GM18505 (cell line): ENCODE measurements around the gene FKBP2.

Experiments used
- ATAC-seq: cut with Tn5 transposase; IDR thresholded peaks from one replicate; pipeline ENCODE4 v1.9.1; 2021; ENCODE audit not compliant: unreplicated experiment
- POLR2A ChIP-seq: IDR thresholded peaks from 4 replicates; pipeline ENCODE4 v1.6.1; 2011; ENCODE audit warnings: borderline replicate concordance; ENCODE audit not compliant: insufficient read depth, insufficient read length; ENCODE audit errors: extremely low read depth

The FKBP2 gene

DNA sequence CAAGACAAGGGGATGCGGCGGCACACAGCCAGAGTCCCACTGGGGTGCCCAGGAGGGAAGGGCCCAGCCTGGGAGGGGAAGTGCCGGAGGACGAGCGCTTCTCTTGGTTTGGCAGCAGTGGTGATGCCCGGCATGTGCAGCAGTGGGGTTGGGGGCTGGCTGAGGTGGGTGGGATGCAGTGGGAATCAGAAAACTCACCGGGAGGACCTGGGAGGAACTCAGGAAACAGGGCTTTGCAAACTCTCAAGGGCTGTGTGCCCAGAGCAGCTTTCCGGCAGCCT lies 31.4 kb upstream of the FKBP2 start:
- TF ChIP-seq POLR2A: no peak
- ATAC-seq: no peak

DNA sequence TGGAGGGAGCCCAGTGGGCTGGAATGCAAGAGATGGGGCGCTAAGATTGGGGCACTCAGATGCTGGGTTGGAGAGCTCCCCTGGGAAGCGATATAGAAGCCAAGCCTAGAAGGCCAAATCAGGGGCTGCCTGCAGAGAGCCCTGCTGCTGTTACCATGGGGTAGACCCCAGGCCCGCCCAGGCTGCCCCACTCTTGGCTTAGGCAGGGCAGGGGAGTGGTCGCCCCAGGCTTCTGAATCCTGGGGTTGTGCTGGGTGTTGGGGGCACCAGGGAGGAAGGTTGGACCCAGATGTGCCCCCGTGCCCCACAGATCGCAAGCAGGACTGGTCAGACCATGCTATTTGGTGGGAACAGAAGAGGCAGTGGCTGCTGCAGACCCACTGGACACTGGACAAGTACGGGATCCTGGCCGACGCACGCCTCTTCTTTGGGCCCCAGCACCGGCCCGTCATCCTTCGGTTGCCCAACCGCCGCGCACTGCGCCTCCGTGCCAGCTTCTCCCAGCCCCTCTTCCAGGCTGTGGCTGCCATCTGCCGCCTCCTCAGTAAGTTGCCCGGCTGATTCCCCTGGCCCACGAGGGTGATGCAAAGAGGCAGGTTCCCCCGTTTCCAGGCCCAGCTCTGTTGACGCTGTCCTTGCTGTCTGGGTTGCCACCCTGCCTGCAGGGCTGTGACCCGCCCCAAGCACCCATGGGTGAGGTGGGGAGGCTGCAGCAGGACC lies 30.4 kb upstream of the FKBP2 start:
- peak; percentile 20 for TF ChIP-seq POLR2A
- ATAC-seq: no peak

DNA sequence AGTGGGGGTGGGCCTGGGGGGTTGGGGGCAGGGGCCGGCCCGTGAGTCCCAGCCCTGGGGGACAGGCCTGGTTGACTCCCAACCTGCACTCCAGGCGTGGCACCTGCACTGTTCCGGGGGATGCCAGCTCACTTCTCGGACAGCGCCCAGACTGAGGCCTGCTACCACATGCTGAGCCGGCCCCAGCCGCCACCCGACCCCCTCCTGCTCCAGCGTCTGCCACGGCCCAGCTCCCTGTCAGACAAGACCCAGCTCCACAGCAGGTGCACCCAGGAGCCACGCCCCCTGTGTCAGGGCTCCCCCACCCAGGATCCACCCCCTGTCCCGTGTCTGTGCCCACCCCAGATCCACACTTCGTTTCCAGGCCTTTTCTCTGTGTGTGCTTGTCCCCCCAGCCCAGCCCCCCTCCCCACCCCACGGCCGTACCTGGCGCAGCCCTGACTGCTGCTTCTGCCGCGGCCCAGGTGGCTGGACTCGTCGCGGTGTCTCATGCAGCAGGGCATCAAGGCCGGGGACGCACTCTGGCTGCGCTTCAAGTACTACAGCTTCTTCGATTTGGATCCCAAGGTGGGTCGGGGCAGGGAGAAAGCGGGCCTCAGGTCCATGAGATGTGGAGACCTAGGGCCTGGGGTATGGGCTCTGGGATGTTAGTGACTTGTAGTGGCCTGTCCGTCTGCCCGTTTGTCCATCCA lies 29.6 kb upstream of the FKBP2 start:
- no peak for ATAC-seq

DNA sequence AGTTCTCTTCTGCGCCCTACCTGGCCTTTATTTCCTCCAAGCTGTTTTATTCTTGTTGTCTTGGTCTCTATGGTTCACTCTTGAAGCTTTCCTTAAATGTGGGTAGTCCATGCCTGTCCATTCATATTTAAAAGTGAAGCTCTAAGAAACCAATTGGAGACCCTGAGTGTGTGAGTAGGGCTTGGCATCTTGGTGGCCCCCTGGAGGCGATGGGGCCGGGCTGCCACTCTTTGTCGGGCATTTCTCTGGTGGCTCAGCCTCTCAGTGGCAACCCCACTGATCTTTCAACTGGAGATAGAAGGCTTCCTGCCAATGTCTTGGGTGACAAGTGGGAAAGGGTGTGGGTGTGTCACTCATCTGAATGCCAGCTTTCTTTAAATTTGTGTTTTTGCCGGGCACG lies 24.0 kb upstream of the FKBP2 start:
- TF ChIP-seq POLR2A: no peak
- no peak for ATAC-seq

More for the DNA sequence above, 29.6 kb upstream of the FKBP2 start:
- TF ChIP-seq POLR2A: no peak

DNA sequence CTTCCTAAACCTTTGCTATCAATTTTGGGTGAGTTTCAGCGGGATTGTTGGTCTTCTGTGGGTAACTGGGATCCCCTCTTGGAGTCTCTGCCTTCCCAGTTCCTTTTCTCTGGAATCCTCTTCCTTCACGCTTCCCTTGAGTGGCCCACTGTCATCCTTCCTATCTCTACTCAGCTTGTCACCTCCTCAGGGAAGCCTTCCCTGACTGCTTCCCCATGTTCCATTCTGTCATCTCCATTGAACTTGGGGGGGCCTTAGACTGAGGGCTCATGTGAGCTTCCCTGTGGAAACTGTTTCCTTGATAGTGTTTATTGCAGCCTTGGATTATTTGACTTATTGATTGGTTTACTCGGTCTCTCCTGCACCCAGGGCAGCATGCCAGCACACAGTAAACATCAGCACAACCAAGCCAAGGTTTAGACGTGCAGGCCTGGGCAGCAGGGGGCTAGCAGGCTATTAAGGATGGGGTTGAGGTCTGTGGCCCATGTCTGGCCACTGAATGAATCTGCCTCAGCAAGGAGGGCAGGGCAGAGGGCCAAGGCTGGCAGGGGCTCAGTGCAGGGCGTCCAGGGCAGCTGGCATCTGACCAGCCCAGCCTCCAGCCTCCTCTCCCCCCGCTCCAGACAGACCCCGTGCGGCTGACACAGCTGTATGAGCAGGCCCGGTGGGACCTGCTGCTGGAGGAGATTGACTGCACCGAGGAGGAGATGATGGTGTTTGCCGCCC lies 22.1 kb upstream of the FKBP2 start:
- ATAC-seq: no peak
- TF ChIP-seq POLR2A: no peak

DNA sequence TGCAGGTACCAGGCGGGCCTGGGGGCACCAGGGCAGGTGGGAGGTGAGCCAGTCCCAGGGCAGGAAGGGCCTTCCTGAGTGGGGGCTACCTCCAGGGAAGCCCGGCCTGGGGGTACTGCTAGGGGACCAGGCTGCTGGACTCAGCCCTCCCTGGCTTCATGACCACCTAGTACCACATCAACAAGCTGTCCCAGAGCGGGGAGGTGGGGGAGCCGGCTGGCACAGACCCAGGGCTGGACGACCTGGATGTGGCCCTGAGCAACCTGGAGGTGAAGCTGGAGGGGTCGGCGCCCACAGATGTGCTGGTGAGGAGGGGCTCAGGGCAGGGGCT lies 21.6 kb upstream of the FKBP2 start:
- no peak for TF ChIP-seq POLR2A
- ATAC-seq: no peak

DNA sequence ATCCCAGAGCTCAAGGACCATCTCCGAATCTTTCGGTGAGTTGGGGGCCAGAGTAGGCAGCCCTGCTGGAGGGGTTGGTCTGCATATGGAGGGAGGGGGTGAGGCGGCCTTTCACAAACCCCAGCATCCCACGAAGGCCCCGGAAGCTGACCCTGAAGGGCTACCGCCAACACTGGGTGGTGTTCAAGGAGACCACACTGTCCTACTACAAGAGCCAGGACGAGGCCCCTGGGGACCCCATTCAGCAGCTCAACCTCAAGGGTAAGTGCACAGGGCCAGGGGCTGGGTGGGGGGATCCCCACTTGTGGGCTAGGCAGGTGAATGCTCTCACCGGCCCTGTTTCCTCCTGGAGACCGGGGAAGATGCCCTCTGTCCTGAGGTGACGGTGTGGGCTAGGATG lies 21.1 kb upstream of the FKBP2 start:
- no peak for TF ChIP-seq POLR2A
- ATAC-seq: no peak

DNA sequence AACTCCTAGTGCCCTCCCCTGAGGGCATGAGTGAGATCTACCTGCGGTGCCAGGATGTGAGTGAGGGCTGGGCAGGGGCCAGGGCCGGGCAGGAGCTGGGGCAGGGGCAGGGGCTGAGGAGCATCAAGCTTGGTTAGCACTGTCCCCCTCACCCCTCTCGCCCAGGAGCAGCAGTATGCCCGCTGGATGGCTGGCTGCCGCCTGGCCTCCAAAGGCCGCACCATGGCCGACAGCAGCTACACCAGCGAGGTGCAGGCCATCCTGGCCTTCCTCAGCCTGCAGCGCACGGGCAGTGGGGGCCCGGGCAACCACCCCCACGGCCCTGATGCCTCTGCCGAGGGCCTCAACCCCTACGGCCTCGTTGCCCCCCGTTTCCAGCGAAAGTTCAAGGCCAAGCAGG lies 20.6 kb upstream of the FKBP2 start:
- ATAC-seq: no peak
- no peak for TF ChIP-seq POLR2A

DNA sequence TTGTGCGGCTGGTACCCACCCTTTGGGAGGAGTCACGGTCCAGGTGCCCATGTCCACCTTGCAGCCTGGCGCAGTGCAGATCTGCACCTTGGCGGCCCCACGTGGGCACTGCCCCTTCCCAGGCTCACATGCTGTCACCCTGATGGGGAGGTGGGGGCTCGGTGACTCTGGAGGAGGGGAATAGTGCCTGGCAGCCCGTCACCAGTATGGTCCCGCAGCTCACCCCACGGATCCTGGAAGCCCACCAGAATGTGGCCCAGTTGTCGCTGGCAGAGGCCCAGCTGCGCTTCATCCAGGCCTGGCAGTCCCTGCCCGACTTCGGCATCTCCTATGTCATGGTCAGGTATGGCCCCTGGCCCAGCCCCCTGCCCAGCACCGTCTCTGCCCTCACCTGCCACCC lies 20.1 kb upstream of the FKBP2 start:
- ATAC-seq: no peak
- no peak for TF ChIP-seq POLR2A

DNA sequence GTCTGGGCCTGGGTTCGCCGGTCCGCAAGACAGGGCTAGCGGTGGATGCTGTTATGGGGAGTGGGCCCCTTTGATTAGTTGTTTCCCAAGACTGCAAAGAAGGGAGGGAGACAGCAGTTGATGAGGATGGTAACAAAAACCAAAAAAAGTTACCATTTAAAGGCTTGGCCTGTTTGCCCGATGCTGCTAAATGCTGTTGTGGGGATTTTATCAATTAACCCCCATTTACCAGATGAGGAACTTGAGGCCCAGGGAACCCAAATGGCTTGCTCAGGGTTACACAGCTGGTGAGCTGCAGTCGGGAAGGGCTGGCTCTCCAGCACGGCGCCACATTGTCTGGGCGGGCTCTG lies 18.3 kb upstream of the FKBP2 start:
- TF ChIP-seq POLR2A: no peak
- ATAC-seq: no peak

DNA sequence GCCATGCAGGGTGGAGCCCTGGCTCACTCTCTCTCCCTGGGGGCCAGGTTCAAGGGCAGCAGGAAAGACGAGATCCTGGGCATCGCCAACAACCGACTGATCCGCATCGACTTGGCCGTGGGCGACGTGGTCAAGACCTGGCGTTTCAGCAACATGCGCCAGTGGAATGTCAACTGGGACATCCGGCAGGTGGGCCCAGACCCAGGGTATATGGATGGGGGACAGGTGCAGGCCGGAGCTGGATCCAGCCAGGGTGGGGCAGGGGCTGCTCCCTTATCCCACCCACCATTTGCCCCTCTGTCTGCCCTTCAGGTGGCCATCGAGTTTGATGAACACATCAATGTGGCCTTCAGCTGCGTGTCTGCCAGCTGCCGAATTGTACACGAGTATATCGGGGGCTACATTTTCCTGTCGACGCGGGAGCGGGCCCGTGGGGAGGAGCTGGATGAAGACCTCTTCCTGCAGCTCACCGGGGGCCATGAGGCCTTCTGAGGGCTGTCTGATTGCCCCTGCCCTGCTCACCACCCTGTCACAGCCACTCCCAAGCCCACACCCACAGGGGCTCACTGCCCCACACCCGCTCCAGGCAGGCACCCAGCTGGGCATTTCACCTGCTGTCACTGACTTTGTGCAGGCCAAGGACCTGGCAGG lies 17.8 kb upstream of the FKBP2 start:
- no peak for TF ChIP-seq POLR2A
- ATAC-seq: no peak

DNA sequence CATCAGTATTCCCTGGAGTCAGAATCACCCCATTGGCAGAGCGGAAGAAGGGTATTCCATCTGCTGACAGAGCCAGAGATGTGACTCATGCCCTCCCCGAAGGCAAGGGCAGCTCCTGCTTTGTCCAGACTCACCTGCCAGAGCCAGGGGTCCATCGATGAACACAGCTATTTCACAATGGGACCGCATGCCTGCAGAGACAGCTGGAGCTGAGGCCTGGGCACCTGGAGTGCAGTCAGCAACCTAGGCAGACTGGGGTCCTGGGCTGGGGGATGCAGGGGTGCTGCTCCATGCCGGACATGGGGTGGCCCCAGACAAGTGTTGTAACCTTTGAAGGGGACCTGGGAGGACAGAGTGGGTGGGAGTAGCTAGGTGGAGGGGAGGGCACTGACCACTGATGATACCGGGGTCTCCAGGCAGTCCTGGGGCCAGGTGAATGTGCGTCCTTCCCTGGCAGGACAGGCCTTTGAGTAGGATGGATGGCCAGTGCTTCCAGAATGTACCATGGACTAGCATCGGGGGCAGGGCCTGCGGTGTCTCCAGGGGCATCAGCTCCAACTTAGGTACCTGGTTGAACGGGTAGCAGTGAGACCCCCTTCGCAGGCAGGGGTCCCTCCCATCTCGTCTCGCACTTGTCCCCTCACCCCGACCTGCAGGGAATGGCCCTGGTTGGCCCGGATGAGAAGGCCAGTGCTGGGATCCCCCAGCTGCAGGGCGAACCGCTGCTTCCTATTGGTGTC lies 16.6 kb upstream of the FKBP2 start:
- ATAC-seq: no peak
- TF ChIP-seq POLR2A: peak; percentile 54
